Measurements from ENCODE around the gene TMEM63B. TPM values are rescaled to one million over a fixed set of nuclear protein-coding genes. Genes with fewer than 3 reads are reported as not detected.
"Not testable (repeated sequence)": the region's sequence is repeated elsewhere in the genome, so short reads cannot be mapped to it uniquely, and the experiment has no call there.

The TMEM63B gene
- total RNA-seq, 3 donors from 2014 or later: 17.4 to 22.6 (median 17.5) TPM

DNA sequence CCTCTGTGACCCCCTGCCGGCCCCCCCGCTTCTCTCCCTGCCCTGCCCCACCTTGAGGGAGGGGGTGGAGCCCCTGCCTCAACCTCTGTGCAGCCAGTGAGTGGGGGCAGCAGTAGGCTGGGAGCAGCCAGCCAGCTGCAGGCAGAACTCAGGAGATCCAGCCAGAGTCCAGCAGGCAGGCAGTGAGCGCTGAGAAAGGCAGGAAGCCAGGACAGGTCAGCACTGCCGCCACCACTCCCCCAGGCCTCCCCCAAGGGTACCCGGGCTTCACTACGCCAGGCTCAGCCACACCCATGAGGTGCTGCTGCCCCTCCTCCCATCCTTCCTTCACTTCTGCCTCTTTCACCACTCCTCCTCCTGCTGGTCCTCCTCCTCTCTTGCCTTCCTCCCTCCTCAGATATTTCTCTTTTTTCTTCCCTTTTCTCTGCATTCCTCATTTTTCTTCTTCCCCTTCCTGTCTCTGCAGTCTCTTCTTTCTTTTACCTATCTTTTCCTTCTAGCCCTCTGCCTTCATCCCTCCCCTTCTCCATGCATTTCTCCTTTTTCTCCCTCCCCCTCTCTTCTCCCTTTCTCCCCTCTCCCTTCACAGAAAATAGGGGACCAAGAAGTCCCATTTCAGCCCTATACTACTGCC, 11.5 kb downstream of the TMEM63B start:
- no peaks in the 10 kb centered on the region for H3K9me3 Mint-ChIP-seq
- H3K4me1 Mint-ChIP-seq (ENCODE audit: low read depth): no peaks in the 10 kb centered on the region
- H3K36me3 Mint-ChIP-seq (ENCODE audit: insufficient read depth): peaks cover 12% of the 10 kb centered on the region
- DNase-seq (no peak), ATAC-seq (no peak)
- no peaks in the 10 kb centered on the region for H3K27me3 Mint-ChIP-seq (ENCODE audit: low read depth)
- no peak overlapping the region for H3K4me3 Mint-ChIP-seq

DNA sequence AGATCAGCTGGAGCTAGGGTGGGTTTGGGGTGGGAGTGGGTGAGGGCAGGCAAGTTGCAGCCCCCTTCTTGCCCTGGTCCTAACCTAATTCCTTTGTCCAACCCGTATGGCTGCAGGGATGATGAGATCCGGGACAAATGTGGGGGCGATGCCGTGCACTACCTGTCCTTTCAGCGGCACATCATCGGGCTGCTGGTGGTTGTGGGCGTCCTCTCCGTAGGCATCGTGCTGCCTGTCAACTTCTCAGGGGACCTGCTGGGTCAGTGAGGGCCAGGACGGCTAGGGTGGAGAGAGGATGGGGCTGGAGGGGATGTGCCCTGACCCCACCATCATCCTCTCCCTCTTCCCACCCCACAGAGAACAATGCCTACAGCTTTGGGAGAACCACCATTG, 12.0 kb downstream of the TMEM63B start:
- H3K4me3 Mint-ChIP-seq: no peak overlapping the region
- H3K9me3 Mint-ChIP-seq: no peaks in the 10 kb centered on the region
- no peaks in the 10 kb centered on the region for H3K4me1 Mint-ChIP-seq (ENCODE audit: low read depth)
- DNase-seq (no peak), ATAC-seq (no peak)
- no peaks in the 10 kb centered on the region for H3K27me3 Mint-ChIP-seq (ENCODE audit: low read depth)
- peaks cover 15% of the 10 kb centered on the region for H3K36me3 Mint-ChIP-seq (ENCODE audit: insufficient read depth)

- no peak for DNase-seq
- Mint-ChIP-seq H3K4me3 (no peak overlapping the region), H3K36me3 (ENCODE audit: insufficient read depth) (peaks cover 17% of the 10 kb centered on the region), H3K9me3 (no peaks in the 10 kb centered on the region), H3K27me3 (ENCODE audit: low read depth) (no peaks in the 10 kb centered on the region), H3K4me1 (ENCODE audit: low read depth) (no peaks in the 10 kb centered on the region)
- ATAC-seq: no peak
Measured at GRCh38 chr6:44142835-44143234, 15.5 kb downstream of the TMEM63B start.

GRCh38 chr6:44143731-44144130, 16.4 kb downstream of the TMEM63B start:
- Mint-ChIP-seq H3K27me3 (ENCODE audit: low read depth) (no peaks in the 10 kb centered on the region), H3K4me3 (no peak overlapping the region), H3K9me3 (no peaks in the 10 kb centered on the region), H3K4me1 (ENCODE audit: low read depth) (no peaks in the 10 kb centered on the region), H3K36me3 (ENCODE audit: insufficient read depth) (peaks cover 19% of the 10 kb centered on the region)
- DNase-seq (no peak), ATAC-seq (no peak)

- H3K9me3 Mint-ChIP-seq; H3K4me1 Mint-ChIP-seq (ENCODE audit: low read depth); DNase-seq; H3K4me3 Mint-ChIP-seq; H3K27me3 Mint-ChIP-seq (ENCODE audit: low read depth); ATAC-seq: not testable (repeated sequence)
- H3K36me3 Mint-ChIP-seq (ENCODE audit: insufficient read depth): peaks cover 24% of the 10 kb centered on the region
Measured at GRCh38 chr6:44144536-44144935, 17.2 kb downstream of the TMEM63B start.

- no peak for ATAC-seq
- Mint-ChIP-seq H3K4me3 (no peak overlapping the region), H3K4me1 (ENCODE audit: low read depth) (no peaks in the 10 kb centered on the region), H3K27me3 (ENCODE audit: low read depth) (no peaks in the 10 kb centered on the region), H3K9me3 (no peaks in the 10 kb centered on the region), H3K36me3 (ENCODE audit: insufficient read depth) (peaks cover 14% of the 10 kb centered on the region)
- no peak for DNase-seq
Measured at GRCh38 chr6:44145839-44146238, 18.5 kb downstream of the TMEM63B start.

DNA sequence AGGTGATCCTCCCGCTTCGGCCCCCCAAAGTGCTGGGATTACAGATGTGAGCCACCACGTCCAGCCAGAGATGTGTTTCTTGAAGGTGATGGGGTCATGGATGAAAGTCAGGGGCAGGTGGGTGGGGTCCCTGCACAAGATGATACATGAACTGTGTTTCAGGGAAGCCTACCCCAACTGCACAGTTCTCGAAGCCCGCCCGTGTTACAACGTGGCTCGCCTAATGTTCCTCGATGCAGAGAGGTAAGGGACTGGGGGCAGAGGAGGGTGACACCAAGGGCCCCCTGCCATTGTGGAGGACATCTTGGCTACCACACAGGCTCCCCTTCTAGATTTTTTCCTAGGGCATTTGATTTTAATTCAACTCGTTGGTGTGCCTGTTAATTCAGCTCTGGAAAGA, 19.3 kb downstream of the TMEM63B start:
- no peak for ATAC-seq
- peaks cover 14% of the 10 kb centered on the region for H3K36me3 Mint-ChIP-seq (ENCODE audit: insufficient read depth)
- peaks cover 6% of the 10 kb centered on the region for H3K4me1 Mint-ChIP-seq (ENCODE audit: low read depth)
- no peaks in the 10 kb centered on the region for H3K9me3 Mint-ChIP-seq
- no peaks in the 10 kb centered on the region for H3K27me3 Mint-ChIP-seq (ENCODE audit: low read depth)
- no peak for DNase-seq
- H3K4me3 Mint-ChIP-seq: no peak overlapping the region

DNA sequence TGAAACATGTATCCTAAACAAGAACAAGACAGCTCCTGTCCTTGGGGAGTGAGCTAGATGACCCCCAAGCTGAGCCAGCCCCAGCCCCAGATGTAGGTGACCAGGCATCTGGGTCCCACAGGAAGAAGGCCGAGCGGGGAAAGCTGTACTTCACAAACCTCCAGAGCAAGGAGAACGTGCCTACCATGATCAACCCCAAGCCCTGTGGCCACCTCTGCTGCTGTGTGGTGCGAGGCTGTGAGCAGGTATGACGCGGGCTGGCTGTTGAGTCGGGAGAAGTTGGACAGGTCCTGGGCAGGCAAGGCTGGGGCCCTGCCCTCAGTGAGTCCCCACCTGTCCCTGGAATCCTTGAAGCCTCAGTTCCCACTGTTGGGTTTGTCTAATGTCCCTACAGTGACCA, 19.9 kb downstream of the TMEM63B start:
- Mint-ChIP-seq H3K36me3 (ENCODE audit: insufficient read depth) (peaks cover 14% of the 10 kb centered on the region), H3K4me1 (ENCODE audit: low read depth) (peaks cover 6% of the 10 kb centered on the region)

DNA sequence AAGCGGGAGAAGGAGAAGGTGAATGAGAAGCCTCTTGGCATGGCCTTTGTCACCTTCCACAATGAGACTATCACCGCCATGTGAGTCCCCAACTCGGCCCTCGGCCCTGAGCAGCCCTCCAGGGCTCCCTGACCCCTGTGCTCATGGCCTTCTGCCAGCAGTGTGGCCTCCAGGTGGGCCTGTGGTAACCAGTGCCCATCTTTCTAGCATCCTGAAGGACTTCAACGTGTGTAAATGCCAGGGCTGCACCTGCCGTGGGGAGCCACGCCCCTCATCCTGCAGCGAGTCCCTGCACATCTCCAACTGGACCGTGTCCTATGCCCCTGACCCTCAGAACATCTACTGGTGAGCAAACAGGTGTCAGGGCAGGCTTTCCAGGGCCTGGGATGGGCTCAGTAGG, 21.0 kb downstream of the TMEM63B start:
- Mint-ChIP-seq H3K4me3 (no peak overlapping the region), H3K4me1 (ENCODE audit: low read depth) (peaks cover 6% of the 10 kb centered on the region), H3K36me3 (ENCODE audit: insufficient read depth) (peaks cover 14% of the 10 kb centered on the region), H3K27me3 (ENCODE audit: low read depth) (no peaks in the 10 kb centered on the region), H3K9me3 (no peaks in the 10 kb centered on the region)
- ATAC-seq (no peak), DNase-seq (no peak)

More for the DNA sequence above, 19.9 kb downstream of the TMEM63B start:
- Mint-ChIP-seq H3K27me3 (ENCODE audit: low read depth) (no peaks in the 10 kb centered on the region), H3K9me3 (no peaks in the 10 kb centered on the region), H3K4me3 (no peak overlapping the region)
- DNase-seq: no peak
- ATAC-seq: no peak

- Mint-ChIP-seq H3K27me3 (ENCODE audit: low read depth) (no peaks in the 10 kb centered on the region), H3K9me3 (no peaks in the 10 kb centered on the region), H3K4me3 (no peak overlapping the region), H3K4me1 (ENCODE audit: low read depth) (peaks cover 6% of the 10 kb centered on the region), H3K36me3 (ENCODE audit: insufficient read depth) (peaks cover 11% of the 10 kb centered on the region)
- DNase-seq (no peak), ATAC-seq (no peak)
Measured at GRCh38 chr6:44149369-44150012, 22.1 kb downstream of the TMEM63B start.

- Mint-ChIP-seq H3K4me1 (ENCODE audit: low read depth) (peaks cover 6% of the 10 kb centered on the region), H3K36me3 (ENCODE audit: insufficient read depth) (peaks cover 11% of the 10 kb centered on the region), H3K9me3 (no peaks in the 10 kb centered on the region), H3K27me3 (ENCODE audit: low read depth) (no peaks in the 10 kb centered on the region), H3K4me3 (no peak overlapping the region)
- ATAC-seq: no peak
- DNase-seq: no peak
Measured at GRCh38 chr6:44150317-44150917, 23.1 kb downstream of the TMEM63B start.

- peak; percentile 80 for DNase-seq
- Mint-ChIP-seq H3K4me1 (ENCODE audit: low read depth) (peaks cover 6% of the 10 kb centered on the region), H3K4me3 (no peak overlapping the region), H3K27me3 (ENCODE audit: low read depth) (no peaks in the 10 kb centered on the region), H3K9me3 (no peaks in the 10 kb centered on the region), H3K36me3 (ENCODE audit: insufficient read depth) (peaks cover 8% of the 10 kb centered on the region)
- peak; percentile 90 to 94 for ATAC-seq
Measured at GRCh38 chr6:44151348-44152108, 24.2 kb downstream of the TMEM63B start.

GRCh38 chr6:44152109-44152461, 24.7 kb downstream of the TMEM63B start:
- DNase-seq: no peak
- Mint-ChIP-seq H3K27me3 (ENCODE audit: low read depth) (no peaks in the 10 kb centered on the region), H3K4me3 (no peak overlapping the region), H3K4me1 (ENCODE audit: low read depth) (peaks cover 6% of the 10 kb centered on the region), H3K36me3 (ENCODE audit: insufficient read depth) (peaks cover 8% of the 10 kb centered on the region), H3K9me3 (no peaks in the 10 kb centered on the region)
- ATAC-seq: no peak

DNA sequence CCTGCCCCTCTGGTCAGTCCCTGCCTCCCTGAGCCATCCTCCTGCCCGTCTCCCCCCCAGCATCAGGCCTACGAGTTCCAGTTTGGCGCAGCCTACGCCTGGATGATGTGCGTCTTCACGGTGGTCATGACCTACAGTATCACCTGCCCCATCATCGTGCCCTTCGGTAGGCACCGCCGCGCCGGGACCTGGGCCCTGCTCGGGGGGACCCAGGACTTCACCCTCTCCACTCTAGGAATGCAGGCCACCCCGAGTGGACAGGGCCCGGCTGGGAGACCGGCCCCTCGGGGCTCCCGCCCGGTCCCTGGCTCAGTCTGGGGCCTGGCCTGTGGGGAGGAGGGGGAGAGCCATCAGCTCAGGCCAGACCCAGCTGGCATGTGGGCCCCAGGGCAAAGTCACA, 25.2 kb downstream of the TMEM63B start:
- DNase-seq (no peak), ATAC-seq (no peak)
- no peaks in the 10 kb centered on the region for H3K27me3 Mint-ChIP-seq (ENCODE audit: low read depth)
- H3K36me3 Mint-ChIP-seq (ENCODE audit: insufficient read depth): peaks cover 8% of the 10 kb centered on the region
- H3K4me3 Mint-ChIP-seq: no peak overlapping the region
- peaks cover 6% of the 10 kb centered on the region for H3K4me1 Mint-ChIP-seq (ENCODE audit: low read depth)
- H3K9me3 Mint-ChIP-seq: no peaks in the 10 kb centered on the region

Measured in activated T-cell treated with anti-CD3 and anti-CD28 coated beads, Interleukin-2, amount 50 U/mL, for 4 hours (primary cell).